DOHH2 (cell line): ENCODE results near the gene ENSA.
"Not testable (repeated sequence)": the region's sequence is repeated elsewhere in the genome, so short reads cannot be mapped to it uniquely, and the experiment has no call there.

ENCODE experiments used
- H3F3A ChIP-seq: fragments of 200-600 bp; sonication (generic), shearing (Covaris generic); 2 replicates; pipeline ENCODE4 v1.6.0; 2016; ENCODE audit warnings: antibody characterized with exemption, mild to moderate bottlenecking; ENCODE audit not compliant: control insufficient read depth, insufficient read depth
- H3K27ac ChIP-seq: fragments of 200-600 bp; sonication (generic); 2 replicates; pipeline ENCODE4 v1.5.1; 2014; ENCODE audit warnings: low read depth, mild to moderate bottlenecking, low read length, moderate library complexity
- H3K27me3 ChIP-seq: fragments of 200-600 bp; sonication (generic); 2 replicates; pipeline ENCODE4 v1.6.1; 2014; ENCODE audit warnings: mild to moderate bottlenecking, low read length, mixed read lengths; ENCODE audit not compliant: control insufficient read depth
- H3K36me3 ChIP-seq: fragments of 200-600 bp; sonication (generic); 2 replicates; pipeline ENCODE4 v1.6.1; 2014; ENCODE audit warnings: mild to moderate bottlenecking, low read length, moderate library complexity, mixed read lengths; ENCODE audit not compliant: control insufficient read depth
- H3K4me1 ChIP-seq: fragments of 200-600 bp; sonication (generic); 2 replicates; pipeline ENCODE4 v1.6.1; 2014; ENCODE audit warnings: mild to moderate bottlenecking, low read length, mixed read lengths; ENCODE audit not compliant: control insufficient read depth
- H3K4me2 ChIP-seq: fragments of 200-600 bp; sonication (generic); 2 replicates; pipeline ENCODE4 v1.6.0; 2014; ENCODE audit warnings: mild to moderate bottlenecking, low read length, moderate library complexity
- H3K4me3 ChIP-seq: fragments of 200-600 bp; sonication (generic); 2 replicates; pipeline ENCODE4 v1.5.1; 2014; ENCODE audit warnings: mild to moderate bottlenecking, low read length, mixed read lengths
- H3K79me2 ChIP-seq: fragments of 200-600 bp; sonication (generic); 2 replicates; pipeline ENCODE4 v1.6.1; 2014; ENCODE audit warnings: mild to moderate bottlenecking, low read length, mixed read lengths; ENCODE audit not compliant: control insufficient read depth
- H3K9me2 ChIP-seq: fragments of 200-600 bp; sonication (generic); replicated peaks from 2 replicates; pipeline ENCODE4 v1.6.1; 2014; ENCODE audit warnings: mild to moderate bottlenecking, low read length, mixed read lengths; ENCODE audit not compliant: control insufficient read depth
- H3K9me3 ChIP-seq: fragments of 200-600 bp; sonication (generic); 2 replicates; pipeline ENCODE4 v1.6.1; 2014; ENCODE audit warnings: antibody characterized with exemption, low read length, mixed read lengths; ENCODE audit not compliant: control insufficient read depth, insufficient read depth
- H4K20me1 ChIP-seq: fragments of 200-600 bp; sonication (generic); 2 replicates; pipeline ENCODE4 v1.6.0; 2014; ENCODE audit warnings: low read depth, mild to moderate bottlenecking, antibody characterized with exemption, low read length, moderate library complexity; ENCODE audit not compliant: control insufficient read depth, insufficient read depth
- CTCF ChIP-seq: fragments of 200-600 bp; sonication (generic); IDR thresholded peaks from one replicate; pipeline ENCODE4 v1.5.1; 2014; ENCODE audit warnings: antibody characterized with exemption, mild to moderate bottlenecking, low read depth, low read length; ENCODE audit not compliant: poor library complexity, severe bottlenecking
- EZH2phosphoT487 ChIP-seq: fragments of 200-600 bp; sonication (generic); IDR thresholded peaks from 2 replicates; pipeline ENCODE4 v1.6.1; 2017; ENCODE audit warnings: borderline replicate concordance, mild to moderate bottlenecking, antibody characterized with exemption, low read length, moderate library complexity, mixed read lengths

ENSA gene

GRCh38 chr1:150575072-150575489 is 54.3 kb downstream of the ENSA start:
- H4K20me1 ChIP-seq = peaks cover 45% of the 10 kb centered on the region
- H3K36me3 ChIP-seq = peaks cover 85% of the 10 kb centered on the region
- TF ChIP-seq CTCF (no peak), EZH2phosphoT487 (no peak)
- H3K27me3 ChIP-seq = no peaks in the 10 kb centered on the region
- peaks cover 85% of the 10 kb centered on the region for H3K79me2 ChIP-seq
- no peaks in the 10 kb centered on the region for H3K9me3 ChIP-seq
- no peaks in the 10 kb centered on the region for H3K9me2 ChIP-seq
- peaks cover 67% of the 10 kb centered on the region for H3K4me1 ChIP-seq
- peaks cover 24% of the 10 kb centered on the region for H3F3A ChIP-seq
- no peak overlapping the region for H3K27ac ChIP-seq
- peak overlapping the region; percentile 87 for H3K4me3 ChIP-seq
- peak overlapping the region; percentile 90 for H3K4me2 ChIP-seq

GRCh38 chr1:150574260-150575071 is 54.9 kb downstream of the ENSA start:
- no peak for TF ChIP-seq CTCF
- TF ChIP-seq EZH2phosphoT487 = no peak
- H3K36me3 ChIP-seq = peaks cover 87% of the 10 kb centered on the region
- peaks cover 45% of the 10 kb centered on the region for H4K20me1 ChIP-seq
- H3K9me2 ChIP-seq = no peaks in the 10 kb centered on the region
- peak overlapping the region; percentile 87 for H3K4me3 ChIP-seq
- H3K9me3 ChIP-seq = no peaks in the 10 kb centered on the region
- no peak overlapping the region for H3K27ac ChIP-seq
- H3K4me1 ChIP-seq = peaks cover 69% of the 10 kb centered on the region
- H3K27me3 ChIP-seq = no peaks in the 10 kb centered on the region
- peaks cover 85% of the 10 kb centered on the region for H3K79me2 ChIP-seq
- H3F3A ChIP-seq = peaks cover 26% of the 10 kb centered on the region
- H3K4me2 ChIP-seq = peak overlapping the region; percentile 90

- H3K9me3 ChIP-seq, H3K9me2 ChIP-seq, H3K27me3 ChIP-seq: not testable (repeated sequence)
- H3K4me1 ChIP-seq = peaks cover 77% of the 10 kb centered on the region
- H3K4me2 ChIP-seq = peak overlapping the region; percentile 6
- H3K36me3 ChIP-seq = peaks cover 82% of the 10 kb centered on the region
- 0 out of 2 replicates have a peak overlapping the region, but pooled peaks have one; percentile 8 for H3K4me3 ChIP-seq
- peaks cover 81% of the 10 kb centered on the region for H3K79me2 ChIP-seq
- H3K27ac ChIP-seq = peak overlapping the region; percentile 33; the same call in 1 of the 2 replicates
- peaks cover 30% of the 10 kb centered on the region for H3F3A ChIP-seq
- peaks cover 42% of the 10 kb centered on the region for H4K20me1 ChIP-seq
Observed at GRCh38 chr1:150573648-150574071, 55.8 kb downstream of the ENSA start.

GRCh38 chr1:150572918-150573647 is 56.3 kb downstream of the ENSA start:
- peaks cover 80% of the 10 kb centered on the region for H3K36me3 ChIP-seq
- peaks cover 37% of the 10 kb centered on the region for H4K20me1 ChIP-seq
- H3K79me2 ChIP-seq = peaks cover 81% of the 10 kb centered on the region
- peaks cover 36% of the 10 kb centered on the region for H3F3A ChIP-seq
- H3K9me2 ChIP-seq = no peaks in the 10 kb centered on the region
- peak overlapping the region; percentile 33; the same call in 1 of the 2 replicates for H3K27ac ChIP-seq
- H3K27me3 ChIP-seq = no peaks in the 10 kb centered on the region
- TF ChIP-seq EZH2phosphoT487 (no peak), CTCF (no peak)
- H3K4me2 ChIP-seq = peak overlapping the region; percentile 6
- no peaks in the 10 kb centered on the region for H3K9me3 ChIP-seq
- peaks cover 83% of the 10 kb centered on the region for H3K4me1 ChIP-seq
- H3K4me3 ChIP-seq = 0 out of 2 replicates have a peak overlapping the region, but pooled peaks have one; percentile 8
